RKO (cell line): ENCODE measurements around the gene MMP23B.
A peak's percentile ranks its signal among the peaks of the same experiment; 100 is the strongest.
"Not testable (repeated sequence)": the region's sequence is repeated elsewhere in the genome, so short reads cannot be mapped to it uniquely, and the experiment has no call there.

ENCODE experiments used
- DNase-seq: peaks from one replicate; pipeline ENCODE4 v3.0.0-alpha.2; 2016; ENCODE audit warnings: low spot score

MMP23B gene

DNA sequence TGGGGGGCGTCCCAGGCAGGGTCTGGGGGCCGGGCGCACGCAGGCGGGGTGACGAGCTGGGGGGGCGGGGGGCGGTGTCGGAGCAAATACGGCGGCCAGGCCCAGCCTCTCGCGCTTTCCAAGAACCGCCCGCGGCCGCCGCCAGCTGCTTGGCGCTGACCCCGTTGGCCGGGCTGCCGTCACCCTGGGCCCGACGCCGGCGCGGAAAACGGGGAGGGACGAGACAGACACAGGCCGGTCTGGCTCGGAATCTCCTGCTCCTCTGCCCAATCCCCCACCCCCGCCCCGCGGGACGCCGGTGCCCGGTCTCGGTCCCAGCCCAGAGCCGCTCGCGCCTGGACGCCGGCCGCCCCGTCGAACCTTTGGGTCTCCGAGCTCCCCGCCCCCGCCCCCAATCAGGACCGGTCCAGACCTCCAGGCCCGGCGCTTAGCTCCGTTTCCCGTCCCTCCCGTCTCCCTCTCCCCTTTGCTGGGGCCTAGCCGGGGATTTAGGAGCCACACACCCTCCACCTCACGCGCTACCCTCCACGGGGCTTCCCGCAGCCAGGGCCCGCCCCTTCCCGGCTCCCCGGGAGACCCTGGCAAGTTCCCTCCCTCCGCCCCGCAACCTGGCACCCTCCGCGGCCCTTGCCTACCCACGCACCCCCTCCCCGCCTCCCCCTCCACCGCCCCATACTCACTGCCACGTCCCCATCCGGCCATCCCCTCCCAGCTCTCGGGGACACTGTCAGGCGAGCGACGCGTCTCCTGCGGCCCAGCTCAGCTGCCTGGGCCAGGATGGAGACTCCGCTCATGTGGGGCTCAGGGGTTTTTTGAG lies 800 bp upstream of the MMP23B start:
- DNase-seq: no peak

DNA sequence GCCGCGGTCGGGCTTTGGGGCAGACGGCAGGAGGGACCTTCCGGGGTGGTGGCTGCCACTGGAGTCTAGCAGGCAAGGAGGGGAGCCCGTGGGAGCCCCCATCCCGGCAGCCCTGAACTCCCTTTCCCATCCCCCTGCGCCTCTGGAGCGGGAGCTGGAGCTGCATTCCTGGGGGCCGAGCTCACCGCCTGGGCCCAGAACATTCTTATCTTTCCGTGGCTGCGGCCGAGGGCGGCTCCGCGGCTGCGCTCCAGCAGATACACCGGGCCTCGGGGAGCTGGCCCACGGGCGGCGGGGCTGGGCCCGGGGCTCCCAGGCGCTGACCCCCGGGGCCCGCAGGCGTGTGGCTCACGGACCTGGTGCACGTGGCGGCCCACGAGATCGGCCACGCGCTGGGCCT lies 1.4 kb downstream of the MMP23B start:
- DNase-seq: not testable (repeated sequence)

DNA sequence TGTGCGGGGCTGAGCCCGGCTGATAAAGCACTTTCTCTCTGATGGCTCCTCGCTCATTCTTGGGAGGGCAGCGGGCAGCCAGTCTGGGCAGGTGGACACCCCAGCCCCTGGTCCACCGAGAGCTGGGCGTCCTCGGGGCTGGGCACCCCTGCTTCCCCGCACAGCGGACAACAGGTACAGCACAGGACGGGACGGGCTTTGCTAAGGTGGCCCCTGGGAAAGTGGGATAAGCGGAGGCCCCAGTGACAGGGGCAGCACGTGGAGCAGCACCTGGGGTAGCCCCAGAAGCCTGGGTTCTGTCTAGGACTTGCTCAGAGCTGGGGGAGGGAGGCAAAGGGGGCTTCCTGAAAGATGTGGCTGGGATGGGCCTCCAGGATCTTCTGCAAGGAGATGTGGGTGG lies 2.6 kb downstream of the MMP23B start:
- DNase-seq: not testable (repeated sequence)

DNA sequence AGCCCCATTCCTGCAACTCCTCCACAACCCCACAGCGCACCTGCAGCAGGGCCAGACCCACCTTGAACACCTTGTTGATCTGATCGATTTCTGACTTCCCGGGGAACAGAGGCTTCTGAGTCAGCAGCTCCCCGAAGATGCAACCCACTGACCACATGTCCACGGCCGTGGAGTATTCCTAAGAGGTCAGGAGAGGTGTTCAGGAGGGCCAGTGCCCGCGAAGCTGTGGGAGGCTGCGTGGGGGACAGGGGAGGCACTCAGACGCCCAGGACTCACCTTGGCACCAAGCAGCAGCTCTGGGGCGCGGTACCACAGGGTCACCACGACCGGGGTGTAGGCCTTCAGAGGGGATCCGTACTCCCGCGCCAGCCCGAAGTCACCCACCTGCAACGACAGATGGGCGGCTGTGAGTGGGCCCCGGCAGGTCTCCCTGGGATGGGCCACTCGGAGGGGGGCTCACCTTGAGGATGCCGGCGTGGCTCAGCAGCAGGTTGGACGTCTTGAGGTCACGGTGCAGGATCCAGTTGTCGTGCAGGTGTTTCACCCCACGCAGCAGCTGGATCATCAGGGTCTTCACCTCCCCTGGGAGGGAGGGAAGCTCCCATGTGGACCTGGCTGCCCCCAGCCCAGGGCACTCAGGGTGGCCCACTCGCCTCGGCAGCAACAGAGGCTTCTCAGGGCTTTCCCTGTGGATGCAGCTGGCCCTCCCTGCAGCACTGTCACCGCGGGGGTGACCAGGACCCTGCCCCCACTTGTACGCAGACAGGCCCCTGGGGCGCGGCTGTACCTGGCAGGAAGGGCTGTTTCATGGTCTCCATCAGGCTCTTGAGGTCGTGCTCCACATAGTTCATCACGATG lies 4.9 kb downstream of the MMP23B start:
- not testable (repeated sequence) for DNase-seq

DNA sequence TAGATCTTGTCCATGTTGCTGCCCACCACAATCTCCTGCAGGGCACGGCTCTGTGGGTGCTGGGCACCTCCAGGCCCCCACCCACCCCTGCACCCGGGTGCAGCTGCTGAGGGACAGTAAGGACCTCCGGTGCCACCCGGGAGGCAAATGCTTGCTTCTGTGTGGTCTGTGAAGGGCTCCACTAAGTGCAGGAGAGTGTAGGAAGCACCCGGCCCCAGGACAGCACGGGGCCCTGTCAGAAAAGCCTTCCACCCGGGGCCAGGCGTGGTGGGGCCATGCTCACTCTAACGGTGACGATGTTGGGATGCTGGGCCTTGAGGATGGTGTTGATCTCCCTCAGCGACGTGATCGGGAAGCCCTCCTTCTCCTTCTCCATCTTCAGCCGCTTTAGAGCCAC lies 5.5 kb downstream of the MMP23B start:
- DNase-seq: not testable (repeated sequence)

DNA sequence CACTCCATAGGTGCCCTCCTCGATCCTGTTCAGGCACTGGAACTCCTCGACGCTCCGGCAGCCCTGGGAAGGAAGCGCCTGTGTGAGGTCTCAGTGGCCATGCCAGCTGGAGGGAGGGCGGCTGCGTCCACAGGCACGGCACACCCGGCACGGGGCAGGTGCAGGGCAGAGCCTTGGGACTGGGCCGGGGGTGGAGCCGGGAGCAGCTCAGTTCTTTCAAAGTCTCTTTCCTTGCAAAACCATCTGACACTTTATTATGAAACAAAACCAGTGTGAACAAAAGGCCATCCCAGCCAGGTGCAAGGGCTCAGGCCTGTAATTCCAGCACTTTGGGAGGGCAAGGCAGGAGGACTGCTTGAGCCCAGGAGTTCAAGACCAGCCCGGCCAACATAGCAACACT lies 6.6 kb downstream of the MMP23B start:
- DNase-seq: not testable (repeated sequence)

DNA sequence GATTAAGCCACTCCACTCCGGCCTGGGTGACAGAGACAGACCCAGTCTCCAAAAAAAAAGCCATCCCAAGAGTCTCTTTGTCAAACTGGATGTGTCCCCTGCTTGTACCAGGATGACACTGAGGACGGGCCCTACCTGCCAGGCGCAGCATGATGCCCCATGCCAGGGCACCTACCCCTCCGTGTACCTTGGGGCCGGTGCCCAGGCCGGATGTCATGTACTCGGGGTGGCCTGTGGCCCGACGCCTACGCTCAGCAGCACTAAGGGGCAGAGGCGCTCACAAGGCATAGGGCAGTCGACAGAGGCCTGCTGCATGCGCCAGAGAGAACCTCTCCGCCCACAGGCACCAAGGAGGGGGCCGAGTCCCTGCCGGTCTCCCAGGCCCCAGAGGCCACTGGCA lies 7.4 kb downstream of the MMP23B start:
- DNase-seq: not testable (repeated sequence)

DNA sequence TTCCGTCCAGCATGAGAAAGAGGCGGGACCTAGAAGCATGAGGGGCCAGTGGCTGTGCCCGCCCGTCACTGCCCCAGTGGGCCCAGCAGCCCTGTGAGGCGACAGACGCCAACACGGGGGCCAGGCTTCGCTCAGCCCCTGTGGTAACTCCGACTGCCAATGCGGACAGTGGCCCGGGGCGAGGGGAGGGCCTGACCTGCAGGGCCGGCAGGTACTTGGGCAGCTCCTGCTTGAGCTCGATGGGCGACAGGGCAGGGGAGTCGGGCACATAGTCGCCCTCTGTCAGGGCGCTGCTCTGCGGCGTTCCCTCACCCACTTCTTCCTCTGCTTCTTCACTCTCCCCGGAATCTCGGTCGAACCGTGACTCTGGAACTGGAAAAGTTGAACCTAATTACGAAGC lies 8.1 kb downstream of the MMP23B start:
- not testable (repeated sequence) for DNase-seq

DNA sequence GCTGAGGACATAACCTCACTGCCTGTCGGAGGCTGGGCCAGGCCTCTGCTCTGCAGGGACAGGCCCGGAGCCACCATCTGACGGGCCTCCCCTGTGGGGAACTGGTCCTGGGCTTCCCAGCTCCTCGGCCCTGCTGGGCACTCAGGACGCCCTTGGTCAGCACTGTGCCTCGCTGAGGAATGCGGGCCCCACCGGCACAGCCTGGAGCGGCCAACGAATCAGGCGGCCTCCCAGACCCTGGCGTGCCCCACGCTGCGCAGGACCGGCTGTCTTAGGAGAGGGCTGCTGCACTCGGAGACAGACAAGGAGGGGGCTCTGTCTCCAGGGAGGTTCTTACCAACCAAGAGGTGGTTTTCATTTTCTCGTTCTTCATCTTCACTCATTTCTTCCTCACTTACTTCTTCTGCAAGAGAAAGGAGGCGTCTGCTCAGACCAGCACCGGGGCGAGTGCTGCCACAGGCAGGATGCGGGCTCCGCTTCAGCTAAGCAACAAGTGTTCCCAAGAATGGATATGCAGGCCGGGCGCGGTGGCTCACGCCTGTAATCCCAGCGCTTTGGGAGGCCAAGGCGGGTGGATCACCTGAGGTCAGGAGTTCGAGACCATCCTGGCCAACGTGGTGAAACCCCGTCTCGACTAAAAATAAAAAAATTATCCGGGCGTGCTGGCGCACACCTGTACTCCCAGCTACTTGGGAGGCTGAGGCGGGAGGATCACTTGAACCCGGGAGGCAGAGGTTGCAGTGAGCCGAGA lies 8.9 kb downstream of the MMP23B start:
- DNase-seq: not testable (repeated sequence)

DNA sequence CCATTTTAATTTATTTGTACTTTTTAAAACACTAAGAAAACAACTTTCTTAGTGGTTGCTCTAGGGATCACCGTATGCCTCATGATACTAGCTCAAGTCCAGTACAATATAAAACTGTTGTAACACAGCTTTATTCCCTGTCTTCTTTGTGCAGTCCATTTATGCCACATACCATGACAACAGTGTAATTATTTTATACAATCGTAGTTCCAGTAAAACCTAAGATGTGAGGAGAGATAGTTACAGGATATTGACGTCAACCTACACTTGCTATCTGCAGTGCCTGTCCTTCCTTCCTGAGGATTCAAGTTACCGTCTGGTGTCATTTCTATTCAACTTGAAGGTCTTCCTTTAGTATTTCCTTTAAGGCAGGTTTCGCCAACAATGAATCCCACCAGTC lies 14.4 kb downstream of the MMP23B start:
- not testable (repeated sequence) for DNase-seq

DNA sequence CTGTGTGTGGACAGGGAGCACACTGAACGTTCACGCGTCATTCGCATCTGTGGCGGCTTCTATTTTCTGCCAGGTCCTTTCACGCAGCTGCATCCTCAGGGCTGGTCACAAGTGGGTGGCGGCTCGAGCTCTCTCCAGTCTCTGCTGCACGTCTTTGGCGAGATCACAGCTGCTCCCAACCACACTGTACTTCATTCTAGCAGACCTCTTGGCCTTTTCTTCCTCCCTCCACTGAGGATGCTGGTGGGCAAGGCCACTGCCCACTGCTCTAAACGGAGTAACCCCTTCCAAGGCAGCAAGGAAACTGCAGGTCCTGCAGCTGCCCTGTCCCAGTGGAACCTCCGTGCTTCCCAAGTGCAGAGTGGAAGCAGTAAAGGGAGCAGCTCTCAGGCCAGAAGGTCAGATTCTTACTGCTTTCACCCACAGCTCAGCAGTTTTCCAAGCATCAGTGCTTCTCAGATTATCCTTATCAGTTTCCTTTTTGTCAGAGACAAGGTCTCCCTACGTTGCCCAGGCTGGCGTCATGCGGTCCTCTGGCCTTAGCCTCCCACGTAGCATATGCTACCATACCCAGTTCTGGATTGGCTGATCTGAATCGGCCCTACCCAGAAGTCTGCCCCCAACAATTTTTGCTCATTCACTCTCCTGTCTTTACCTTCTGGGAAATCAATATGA lies 15.7 kb downstream of the MMP23B start:
- not testable (repeated sequence) for DNase-seq

DNA sequence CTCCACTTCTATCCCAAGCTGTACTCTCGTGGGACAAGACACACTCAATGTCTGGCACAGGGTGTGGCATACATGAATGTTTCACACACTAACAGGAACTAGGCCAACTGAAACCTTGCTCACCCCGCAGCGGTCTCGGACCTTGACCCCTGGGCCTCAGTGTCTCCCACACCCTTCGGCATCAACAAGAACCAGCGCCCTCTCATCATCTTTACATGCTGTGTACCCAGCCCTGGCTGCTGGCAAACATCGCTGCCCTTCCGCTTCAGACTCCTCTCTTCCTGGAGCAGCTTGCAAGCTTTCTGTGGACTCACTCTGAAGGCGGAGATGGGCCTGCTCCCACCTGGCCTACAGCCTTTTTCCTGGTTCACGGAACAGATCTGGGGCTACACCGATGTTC lies 16.3 kb downstream of the MMP23B start:
- DNase-seq: not testable (repeated sequence)

DNA sequence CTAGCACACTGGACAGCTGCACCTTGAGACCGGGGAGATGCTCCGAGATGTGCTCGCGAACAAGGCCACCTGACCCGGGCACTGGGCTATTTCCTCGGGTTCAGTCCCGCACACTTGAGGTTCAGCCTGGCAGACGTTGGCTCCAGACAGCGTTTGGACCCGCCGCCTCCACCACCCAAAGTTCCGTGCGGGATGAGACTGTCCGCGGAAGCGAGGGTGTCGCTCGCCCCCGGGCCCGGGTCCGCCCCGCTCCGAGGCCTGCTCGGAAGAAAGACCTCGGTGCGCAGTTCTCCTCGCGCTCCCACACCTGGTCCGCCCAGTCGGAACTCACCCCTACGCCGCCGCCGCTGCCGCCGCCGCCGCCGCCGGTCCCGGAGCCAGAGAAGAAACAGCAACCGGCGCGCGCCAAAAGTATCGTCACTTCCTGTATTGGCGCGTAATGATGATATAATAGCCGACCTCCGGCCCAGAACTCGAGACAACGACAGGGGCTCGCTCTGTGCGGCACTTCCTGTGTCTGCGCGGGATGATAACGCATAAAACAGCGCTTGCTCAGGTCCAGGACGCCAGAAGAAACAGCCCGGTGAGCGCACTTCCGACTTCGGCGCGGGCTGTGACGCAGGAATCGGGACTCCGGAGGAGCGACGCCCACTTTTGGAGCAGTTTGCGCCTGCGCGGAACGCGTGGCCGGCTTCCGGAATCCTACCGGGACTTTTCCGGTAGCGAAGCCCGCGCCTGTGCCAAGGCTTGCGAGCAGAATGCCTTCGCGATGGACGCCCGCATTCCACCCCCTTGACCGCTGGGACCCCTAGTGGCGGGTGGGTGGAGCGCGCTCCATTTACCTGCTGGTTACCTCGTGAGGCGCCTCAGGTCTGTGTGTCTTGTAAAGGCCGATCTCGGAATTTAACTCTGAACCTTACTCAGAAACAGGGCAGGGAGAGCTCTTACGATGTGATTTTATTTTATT lies 26.9 kb downstream of the MMP23B start, which contains the start of gene CDK11B:
Gene CDK11B, minus strand, starts transcription at position 422 of the 967 bp plus-strand sequence. CDS start 1,519 bp downstream, outside the sequence.
- DNase-seq: peak; percentile 96

DNA sequence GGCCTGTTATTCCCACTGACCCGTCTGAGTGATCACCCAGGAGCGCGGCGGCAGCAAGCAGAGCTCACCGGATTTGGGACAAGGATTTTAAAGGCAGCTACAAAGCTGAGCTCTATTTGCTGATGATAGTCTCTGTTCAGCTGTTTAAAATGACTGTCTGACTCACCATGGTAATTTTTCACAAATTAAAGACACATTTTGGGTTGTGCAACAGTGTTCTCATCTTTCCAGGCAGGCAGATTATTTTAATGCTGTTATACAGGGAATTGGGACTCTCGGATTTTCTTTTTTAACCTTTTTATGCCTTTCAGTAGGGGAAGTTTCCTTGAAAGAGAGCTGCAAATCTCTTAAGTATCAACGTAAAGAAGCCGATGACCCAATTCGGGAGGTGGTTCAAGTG lies 30.4 kb downstream of the MMP23B start:
- DNase-seq: not testable (repeated sequence)

DNA sequence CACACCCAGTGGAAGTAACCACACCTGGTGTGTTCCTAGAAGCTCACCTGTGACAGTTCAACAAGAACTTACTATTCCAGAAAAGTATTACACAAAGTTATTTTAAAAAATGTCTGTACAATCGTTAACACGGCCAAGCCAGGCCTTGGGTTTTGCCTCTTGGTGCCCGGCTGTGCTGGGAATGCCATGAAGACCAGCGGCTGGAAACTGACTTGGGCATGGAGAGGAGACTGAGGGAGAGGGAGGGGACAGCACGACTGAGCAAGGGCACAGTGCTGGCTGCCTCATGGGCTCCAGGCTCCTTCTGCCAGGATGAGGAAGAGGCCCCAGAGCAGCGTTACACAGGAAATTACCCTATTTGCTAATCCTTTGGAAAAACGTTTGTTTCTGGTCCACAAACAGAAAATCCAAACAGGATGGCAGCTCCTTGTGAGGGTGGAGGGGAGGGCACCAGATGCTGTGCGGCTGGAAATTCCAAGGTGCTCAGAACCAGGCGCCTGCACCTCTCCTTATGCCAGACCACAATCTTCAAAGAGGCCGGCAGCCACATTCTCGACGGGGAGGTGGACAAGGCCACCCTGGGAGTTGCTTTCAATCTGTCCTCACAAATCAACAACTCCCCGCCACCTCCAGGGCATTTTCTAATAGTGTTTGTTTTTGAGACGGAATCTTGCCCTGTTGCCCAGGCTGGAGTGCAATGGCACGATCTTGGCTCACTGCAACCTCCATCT lies 31.0 kb downstream of the MMP23B start:
- not testable (repeated sequence) for DNase-seq

DNA sequence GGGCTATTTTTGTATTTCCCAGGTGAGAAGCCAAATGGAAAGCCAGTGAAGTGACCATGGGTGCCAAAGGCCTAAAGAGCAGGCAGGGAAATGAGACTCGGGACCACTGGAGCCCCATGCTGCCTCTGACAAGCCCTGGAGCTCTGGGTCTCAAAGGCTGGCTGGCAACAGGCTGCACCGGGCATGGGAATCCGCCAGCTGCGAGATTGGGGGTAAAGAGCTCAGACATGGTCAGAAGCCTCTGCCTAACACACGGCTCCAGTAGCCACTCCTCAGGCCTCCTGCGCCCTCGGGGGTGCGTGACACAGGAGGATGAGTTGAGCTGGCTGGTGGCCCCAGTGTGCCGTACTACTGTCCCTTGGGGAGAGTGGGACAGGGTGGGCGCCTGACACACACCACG lies 32.3 kb downstream of the MMP23B start:
- DNase-seq: not testable (repeated sequence)

DNA sequence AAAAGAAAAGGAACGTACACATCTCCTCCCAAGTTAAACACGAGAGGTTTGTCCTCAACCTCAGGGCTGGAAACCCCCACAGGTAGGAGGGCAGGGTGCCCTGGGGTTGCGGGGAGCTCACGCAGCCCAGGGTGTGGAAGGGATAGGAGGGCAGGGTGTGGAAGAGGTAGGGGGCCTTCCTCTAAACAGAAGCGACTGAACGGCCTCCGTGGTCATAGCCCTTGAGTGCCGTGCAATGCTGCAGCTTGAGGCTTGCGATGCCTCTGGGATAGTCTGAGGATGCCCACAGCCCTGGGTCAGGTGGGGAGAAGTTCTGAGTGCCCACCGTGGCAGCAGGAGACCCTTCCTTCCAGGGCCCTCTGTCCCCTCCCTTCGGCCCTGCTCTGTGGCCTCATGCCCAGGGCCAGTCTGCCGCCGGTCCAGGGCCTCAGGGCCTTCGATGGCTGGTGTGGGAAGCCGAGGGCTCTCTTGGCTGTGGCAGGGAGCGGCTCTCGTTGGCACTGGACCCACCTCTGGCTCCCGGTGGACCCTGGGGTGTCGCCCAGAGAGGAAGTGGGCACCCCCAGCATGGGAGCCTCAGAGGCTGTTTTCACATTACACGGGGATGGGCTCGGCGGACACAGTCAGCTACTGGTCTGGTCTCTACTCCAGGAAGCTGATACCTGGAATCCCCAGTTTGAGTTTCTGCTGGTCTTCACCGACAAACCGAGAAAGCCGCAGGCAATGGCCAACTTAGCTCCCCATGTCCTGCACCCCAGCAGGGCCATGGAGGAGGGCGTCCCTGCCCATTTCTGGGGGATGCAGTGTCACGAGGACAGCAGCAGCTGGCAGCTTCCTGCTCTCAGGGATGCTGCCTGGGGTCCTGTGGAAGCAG lies 33.2 kb downstream of the MMP23B start:
- DNase-seq: no peak

DNA sequence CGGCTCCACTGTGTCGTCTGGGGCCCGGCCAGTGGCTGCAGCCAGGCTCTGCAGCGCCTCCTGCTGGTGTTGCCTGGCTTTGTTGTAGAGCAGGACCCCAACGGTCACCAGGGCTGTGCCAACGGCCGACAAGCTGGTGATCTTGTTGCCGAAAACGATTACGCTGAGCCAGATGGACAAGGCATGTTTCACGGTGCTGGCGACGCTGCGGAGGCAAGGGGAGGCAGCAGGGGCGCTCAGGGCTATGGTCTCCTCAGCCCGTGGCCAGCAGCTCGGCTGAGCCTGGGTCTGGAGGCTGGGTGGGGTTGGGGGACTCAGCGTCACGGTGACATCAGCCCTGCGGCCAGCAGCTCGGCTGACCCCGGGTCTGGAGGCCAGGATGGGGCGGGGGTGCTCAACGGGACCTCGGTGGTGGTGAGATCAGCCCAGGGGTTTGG lies 33.9 kb downstream of the MMP23B start:
- DNase-seq: no peak

DNA sequence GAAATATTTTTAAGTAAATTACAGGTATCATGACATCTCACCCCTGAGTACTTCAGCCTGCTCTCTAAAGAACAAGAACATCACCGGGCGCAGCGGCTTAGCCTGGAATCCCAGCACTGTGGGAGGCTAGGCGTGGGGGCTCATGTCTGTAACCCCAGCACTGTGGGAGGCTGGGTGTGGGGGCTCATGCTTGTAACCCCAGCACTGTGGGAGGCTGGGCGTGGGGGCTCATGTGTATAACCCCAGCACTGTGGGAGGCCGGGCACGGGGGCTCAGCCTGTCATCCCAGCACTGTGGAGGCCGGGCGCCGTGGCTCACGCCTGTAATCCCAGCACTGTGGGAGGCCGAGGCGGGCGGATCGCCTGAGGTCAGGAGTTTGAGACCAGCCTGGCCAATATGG lies 34.6 kb downstream of the MMP23B start:
- no peak for DNase-seq
